NCI-H2029 treated with DMSO at 0.1 percent for 48 hours (cell line): Measurements from ENCODE around the gene MYOZ1.

Experiments
- DNase-seq: peaks from one replicate; lab custom pipeline; 2025; lab: John Stamatoyannopoulos, UW

MYOZ1 gene

GRCh38 chr10:73597346-73597745, 43.9 kb downstream of the MYOZ1 start:
- no peak for DNase-seq

- no peak for DNase-seq
Measured at GRCh38 chr10:73593812-73594211, 47.5 kb downstream of the MYOZ1 start.

- no peak for DNase-seq
Measured at GRCh38 chr10:73593110-73593509, 48.2 kb downstream of the MYOZ1 start.

GRCh38 chr10:73591935-73592699, 49.2 kb downstream of the MYOZ1 start:
- DNase-seq = peak; percentile 45

- no peak for DNase-seq
Measured at GRCh38 chr10:73590881-73591799, 50.1 kb downstream of the MYOZ1 start, which contains the start of gene USP54. USP54 (minus strand) TSS chr10:73591342; CDS start chr10:73575658, 15,684 bp downstream.

GRCh38 chr10:73589563-73590126, 51.6 kb downstream of the MYOZ1 start:
- DNase-seq = no peak

GRCh38 chr10:73588656-73589055, 52.6 kb downstream of the MYOZ1 start:
- no peak for DNase-seq

GRCh38 chr10:73586583-73586984, 54.7 kb downstream of the MYOZ1 start:
- DNase-seq = no peak

GRCh38 chr10:73585327-73585726, 55.9 kb downstream of the MYOZ1 start:
- no peak for DNase-seq

- DNase-seq = no peak
Measured at GRCh38 chr10:73584737-73585136, 56.5 kb downstream of the MYOZ1 start.

GRCh38 chr10:73581918-73582317, 59.4 kb downstream of the MYOZ1 start:
- no peak for DNase-seq
